ENCODE results near the gene NEUROD4.
A peak's percentile ranks its signal among the peaks of the same experiment; 100 is the strongest.

The NEUROD4 gene

GRCh38 chr12:55058776-55059175, 39.0 kb downstream of the NEUROD4 start:
- DNase-seq (ENCODE audit: low read depth in 2 of 3, low spot score in 2 of 3) = no peak

GRCh38 chr12:55060470-55060869, 40.7 kb downstream of the NEUROD4 start:
- DNase-seq (ENCODE audit: low read depth in 2 of 3, low spot score in 2 of 3) = no peak

GRCh38 chr12:55061024-55061423, 41.2 kb downstream of the NEUROD4 start:
- DNase-seq (ENCODE audit: low read depth in 2 of 3, low spot score in 2 of 3) = no peak

GRCh38 chr12:55063291-55063690, 43.5 kb downstream of the NEUROD4 start:
- DNase-seq (ENCODE audit: low read depth in 2 of 3, low spot score in 2 of 3) = no peak

GRCh38 chr12:55065535-55065934, 45.8 kb downstream of the NEUROD4 start:
- DNase-seq (ENCODE audit: low read depth in 2 of 3, low spot score in 2 of 3) = no peak

GRCh38 chr12:55067701-55068100, 47.9 kb downstream of the NEUROD4 start:
- no peak for DNase-seq (ENCODE audit: low read depth in 2 of 3, low spot score in 2 of 3)

GRCh38 chr12:55068416-55069010, 48.7 kb downstream of the NEUROD4 start:
- DNase-seq (ENCODE audit: low read depth in 2 of 3, low spot score in 2 of 3) = no peak

- DNase-seq (ENCODE audit: low read depth in 2 of 3, low spot score in 2 of 3) = peak; percentile 38 to 44 (median 38)
These were observed 52.3 kb downstream of the NEUROD4 start for GRCh38 chr12:55072083-55072482.

- DNase-seq (ENCODE audit: low read depth in 2 of 3, low spot score in 2 of 3) = peak; percentile 31 to 63 (median 43)
These were observed 53.6 kb downstream of the NEUROD4 start for GRCh38 chr12:55073043-55074022.

- no peak for DNase-seq (ENCODE audit: low read depth in 2 of 3, low spot score in 2 of 3)
These were observed 55.0 kb downstream of the NEUROD4 start for GRCh38 chr12:55074806-55075205.
